ENCODE data around the gene SLC9A6.

The SLC9A6 gene

GRCh38 chrX:136030303-136031191 lies 45.3 kb downstream of the SLC9A6 start:
- DNase-seq: peak; percentile 49

- no peak for DNase-seq
Measured at GRCh38 chrX:136031626-136032025, 46.4 kb downstream of the SLC9A6 start.

DNA sequence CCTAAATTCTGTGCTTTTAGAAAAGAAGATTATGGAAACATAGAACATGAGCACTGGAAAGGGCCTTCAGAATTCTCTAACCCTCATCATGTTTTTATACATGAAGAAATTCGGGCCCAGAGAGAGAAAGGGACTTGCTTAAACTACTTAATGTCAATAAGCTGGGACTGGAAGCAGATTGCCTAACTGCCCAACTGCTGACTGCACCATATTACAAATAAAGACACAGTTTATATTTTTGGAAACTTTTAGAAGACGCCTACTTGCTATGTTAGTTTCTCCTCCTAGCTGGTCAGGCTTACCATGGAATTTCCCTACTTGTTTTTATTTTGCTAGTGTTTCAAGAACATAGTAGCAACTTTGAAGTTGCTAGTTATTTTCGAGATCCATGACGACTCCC lies 47.1 kb downstream of the SLC9A6 start:
- DNase-seq: no peak

- no peak for DNase-seq
Measured at GRCh38 chrX:136034668-136035067, 49.4 kb downstream of the SLC9A6 start.

DNA sequence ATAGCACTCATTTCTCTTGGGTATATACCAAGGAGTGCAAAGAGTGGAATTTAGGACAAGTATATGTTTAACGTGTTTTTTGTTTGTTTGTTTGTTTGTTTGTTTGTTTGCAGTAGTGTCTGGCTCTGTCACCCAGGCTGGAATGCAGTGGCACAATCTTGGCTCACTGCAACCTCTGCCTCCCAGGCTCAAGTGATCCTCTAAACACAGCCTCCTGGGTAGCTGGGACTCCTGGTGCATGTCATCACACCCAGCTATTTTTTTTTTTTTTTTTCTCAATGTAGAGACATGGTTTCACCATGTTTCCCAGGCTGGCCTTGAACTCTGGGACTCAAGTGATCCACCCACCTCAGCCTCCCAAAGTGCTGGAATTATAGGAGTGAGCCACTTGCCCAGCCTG lies 50.4 kb downstream of the SLC9A6 start:
- no peak for DNase-seq

DNA sequence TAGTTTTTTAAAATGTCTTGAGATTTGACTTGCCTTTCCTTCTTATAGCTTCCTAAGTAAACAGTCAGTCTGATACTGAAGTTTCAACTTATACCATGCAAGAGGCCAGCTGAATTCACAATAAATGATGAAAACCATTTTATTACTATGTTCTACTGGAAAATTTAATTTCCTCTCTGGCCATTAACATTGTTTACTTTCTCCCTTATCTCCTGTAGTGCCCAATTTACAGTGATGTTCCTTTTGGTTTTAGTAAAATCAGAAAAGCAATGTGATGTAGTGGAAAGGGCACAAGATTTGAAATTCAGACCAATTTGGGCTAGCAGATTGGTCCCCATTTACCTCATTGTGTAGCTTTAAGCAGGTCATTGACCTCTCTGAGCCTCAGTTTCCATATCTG lies 54.2 kb downstream of the SLC9A6 start:
- no peak for DNase-seq

- no peak for DNase-seq
Measured at GRCh38 chrX:136039968-136040367, 54.7 kb downstream of the SLC9A6 start.

- no peak for DNase-seq
Measured at GRCh38 chrX:136041254-136041812, 56.1 kb downstream of the SLC9A6 start.

GRCh38 chrX:136045008-136045407 lies 59.8 kb downstream of the SLC9A6 start:
- no peak for DNase-seq

DNA sequence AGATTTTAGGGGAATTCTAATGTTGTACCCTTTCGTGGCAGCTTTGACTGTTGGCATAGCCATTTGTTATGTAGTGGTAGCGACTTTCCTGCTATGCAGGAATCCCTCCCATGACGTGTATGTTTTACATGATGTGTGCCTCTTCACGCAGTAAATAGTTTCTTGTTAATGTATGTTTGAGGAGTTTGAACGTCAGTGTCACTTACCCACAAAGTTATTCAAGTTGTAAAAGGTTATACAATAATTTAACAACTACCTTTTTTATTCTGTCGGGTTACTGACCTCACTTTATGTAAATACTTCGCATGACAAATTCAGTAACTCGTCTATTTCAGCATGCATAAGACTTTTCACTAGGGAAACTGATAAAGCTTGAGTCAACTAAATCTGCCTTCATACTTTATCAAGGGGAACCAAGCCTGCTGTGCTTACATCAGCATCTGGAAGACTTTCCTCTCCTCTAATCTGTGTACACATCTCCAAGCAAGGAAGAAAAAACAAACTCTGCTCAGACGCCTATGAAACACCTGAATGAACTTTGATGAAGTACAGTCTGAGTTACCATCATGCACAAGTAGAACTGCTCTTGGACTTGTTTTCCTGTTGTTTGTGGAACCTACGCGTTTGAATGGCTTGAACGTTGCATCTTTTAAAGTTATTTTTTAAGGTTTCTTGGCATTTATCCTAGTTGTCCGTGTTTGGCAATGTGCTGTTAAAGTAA lies 61.2 kb downstream of the SLC9A6 start:
- DNase-seq: no peak

DNA sequence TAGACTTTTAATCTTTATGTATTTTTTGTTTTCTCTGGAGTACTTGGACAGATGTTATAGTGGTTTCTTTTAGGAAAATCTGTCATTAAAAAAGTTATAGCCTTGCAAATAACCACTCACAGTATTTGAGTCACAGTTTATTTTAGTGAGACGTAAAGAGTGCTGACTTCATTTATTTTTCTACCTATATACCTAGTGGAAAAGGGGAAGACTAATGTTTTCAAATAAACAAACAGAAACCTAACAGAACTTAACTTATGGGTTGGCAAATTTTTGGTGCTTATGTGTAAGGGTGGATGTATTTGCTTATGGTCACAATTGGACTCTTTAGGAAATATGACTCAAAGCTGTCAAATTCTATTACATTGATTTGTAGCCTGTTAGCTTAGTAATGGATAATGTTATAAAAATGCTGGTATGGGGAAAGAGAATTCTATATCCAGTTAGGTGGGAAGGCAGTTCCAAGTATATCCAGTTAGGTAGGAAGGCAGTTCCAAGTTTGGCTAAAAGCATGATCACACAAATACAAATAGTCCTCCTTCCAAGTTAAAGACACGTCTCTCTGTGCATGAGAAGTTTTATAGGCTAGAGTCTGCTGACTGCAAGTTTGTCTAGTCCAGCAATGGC lies 61.9 kb downstream of the SLC9A6 start:
- DNase-seq: no peak

- no peak for DNase-seq
Measured at GRCh38 chrX:136047969-136048368, 62.7 kb downstream of the SLC9A6 start.

DNA sequence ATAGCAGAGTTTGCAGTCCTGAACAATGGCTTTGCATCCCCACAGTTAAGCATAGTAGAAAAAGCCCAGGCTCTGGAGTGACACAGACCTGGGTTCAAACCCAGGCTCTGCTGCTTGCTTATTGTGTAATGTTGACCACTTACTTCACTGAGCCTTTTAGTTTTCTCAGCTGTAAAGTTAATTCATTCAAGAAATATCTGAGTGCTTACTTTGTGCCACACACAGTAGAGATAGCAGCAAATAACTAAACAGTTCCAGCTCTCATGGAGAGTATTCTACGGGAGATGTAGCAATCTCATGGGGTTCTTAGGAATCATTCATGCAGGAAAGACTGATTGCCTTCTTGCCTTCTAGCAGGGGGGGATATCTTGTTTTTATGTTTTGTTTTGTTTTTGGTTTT lies 63.2 kb downstream of the SLC9A6 start:
- DNase-seq: no peak

DNA sequence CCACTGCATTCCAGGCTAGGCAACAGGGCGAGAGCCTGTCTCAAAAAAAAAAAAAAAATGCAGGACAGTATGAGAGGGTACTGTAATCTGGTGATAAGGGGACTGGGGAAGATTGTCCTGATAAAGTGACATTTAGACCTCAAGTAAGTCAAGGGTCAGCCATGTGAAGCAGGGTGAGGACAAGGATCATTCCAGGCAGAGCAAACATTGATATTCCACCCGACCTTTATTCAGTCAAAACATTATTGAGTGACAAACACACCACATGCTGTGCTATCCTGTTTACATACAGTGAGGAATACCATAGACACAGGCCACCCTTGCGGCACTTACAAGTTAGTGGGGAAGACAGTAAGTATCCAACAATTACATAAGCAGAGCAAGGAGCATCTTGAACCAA lies 64.4 kb downstream of the SLC9A6 start:
- DNase-seq: no peak

DNA sequence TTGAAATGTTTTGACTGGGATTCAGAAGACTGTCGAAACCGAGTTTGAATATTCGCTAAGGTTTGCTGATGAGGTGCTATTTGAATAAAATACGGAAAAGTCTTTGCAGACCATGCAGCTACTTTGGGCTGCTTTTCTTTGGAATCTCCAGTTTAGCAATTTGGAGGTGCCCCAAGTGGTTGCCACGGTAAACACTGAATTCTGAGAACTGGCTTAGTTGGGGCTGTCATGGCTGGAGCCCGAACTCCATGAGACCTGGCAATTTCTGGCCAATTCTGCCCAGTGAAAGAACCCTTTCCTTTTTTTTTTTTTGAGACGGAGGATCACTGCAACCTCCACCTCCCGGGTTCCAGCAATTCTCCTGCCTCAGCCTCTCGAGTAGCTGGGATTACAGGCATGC lies 65.6 kb downstream of the SLC9A6 start:
- DNase-seq: peak; percentile 72

- no peak for DNase-seq
Measured at GRCh38 chrX:136051611-136052010, 66.4 kb downstream of the SLC9A6 start.

DNA sequence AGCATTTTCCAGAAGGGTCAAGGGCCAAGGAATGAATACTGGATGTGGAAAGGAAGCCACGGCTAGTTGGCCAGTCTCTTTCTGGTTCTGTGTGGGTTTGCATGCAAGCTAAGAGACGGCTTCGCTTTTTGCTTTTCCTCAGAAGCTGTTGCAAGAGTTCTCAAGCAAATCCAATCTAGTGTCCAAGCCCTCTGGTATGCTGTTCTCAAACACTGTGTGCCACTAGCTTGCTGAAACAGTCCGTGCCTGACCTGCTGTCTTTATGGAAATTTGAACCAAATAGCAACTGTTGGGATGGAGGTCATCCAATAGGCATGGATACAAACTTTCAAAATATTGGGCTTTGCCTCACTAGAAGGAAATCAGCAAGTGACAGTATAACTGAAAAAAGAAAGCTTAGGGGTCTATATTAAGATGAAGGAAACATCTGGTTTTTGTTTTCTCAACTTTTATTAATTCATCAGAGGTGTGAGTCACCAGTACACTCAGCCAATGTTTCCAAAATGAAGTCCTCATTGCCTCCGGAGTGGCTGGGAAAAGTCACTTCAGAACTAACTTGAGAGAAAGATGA lies 70.5 kb downstream of the SLC9A6 start:
- DNase-seq: peak; percentile 54

DNA sequence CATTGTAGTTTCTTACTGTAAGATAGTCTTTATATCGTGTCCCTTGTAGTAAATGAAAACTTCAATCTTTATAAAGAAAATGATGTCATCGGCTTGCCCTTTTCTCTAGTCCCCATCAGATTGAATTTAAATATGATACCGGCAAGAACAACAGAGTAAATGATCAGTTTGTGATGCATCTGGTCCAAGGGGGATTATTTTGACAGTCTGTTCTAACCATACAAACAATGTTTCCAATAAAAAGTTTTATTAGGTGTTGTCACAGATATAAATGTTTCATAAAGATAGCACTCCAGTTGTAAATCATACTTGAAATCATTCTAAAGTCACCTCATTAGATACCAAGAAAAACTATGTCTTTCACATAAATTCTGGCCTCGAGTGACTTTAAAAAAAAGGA lies 72.3 kb downstream of the SLC9A6 start:
- DNase-seq: no peak

DNA sequence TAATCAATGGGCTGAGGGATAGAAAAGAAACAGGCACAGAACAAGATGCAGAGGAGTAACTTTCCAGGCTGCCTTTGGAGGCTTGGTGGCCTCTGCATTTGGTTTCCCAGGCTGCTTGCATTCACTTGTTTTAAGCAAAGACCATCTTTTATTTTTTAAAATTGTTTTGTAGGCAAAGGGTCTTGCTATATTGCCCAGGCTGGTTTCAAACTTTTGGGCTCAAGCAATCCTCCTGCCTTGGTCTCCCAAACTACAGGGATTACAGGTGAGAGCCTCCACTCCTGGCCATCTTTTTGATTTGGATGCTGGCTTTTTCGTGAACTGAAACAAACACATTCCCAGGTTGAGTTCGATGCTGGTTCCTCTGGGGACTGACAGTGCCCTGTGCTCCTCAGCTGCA lies 74.1 kb downstream of the SLC9A6 start:
- no peak for DNase-seq

DNA sequence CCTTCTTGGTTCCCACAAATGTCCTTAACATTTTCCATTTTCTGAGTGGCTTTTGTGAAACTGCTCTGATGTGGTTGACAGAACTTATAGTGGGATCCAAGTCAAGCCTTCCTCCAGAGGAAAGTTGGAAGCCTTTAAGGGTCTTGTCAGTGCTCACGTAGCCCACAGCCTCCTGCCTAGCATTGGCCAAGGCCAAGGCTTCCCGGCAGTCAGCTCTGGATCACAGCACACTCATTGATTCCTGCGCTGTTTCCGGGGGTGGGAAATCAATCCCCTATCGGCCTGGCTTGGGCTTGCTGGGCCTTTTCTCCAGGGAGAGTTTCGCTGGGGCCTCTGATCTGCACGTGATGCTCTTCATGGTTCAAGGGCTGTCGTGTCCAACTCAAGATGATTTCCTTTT lies 76.1 kb downstream of the SLC9A6 start:
- no peak for DNase-seq

DNA sequence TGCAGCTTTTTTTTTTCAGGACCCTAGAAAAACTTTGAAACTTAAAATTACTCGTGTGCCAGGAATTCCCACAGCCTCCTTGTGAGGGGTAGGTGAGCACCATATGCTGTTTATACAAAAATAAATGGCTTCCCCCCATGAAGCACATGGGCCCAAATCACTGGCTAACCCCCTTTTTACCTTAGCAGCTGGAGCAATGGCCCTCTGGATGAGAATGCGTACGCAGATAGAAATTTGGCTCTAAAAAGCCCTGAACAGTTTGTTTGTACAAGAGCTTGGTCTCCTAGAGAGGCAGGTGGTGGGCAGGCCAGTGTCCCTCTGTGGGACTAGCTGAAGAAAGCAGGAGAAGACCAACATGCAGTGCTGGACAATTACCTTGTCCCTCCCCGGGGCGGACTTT lies 76.5 kb downstream of the SLC9A6 start:
- no peak for DNase-seq

GRCh38 chrX:136063340-136064079 lies 78.3 kb downstream of the SLC9A6 start:
- DNase-seq: no peak

All from left hindlimb (tissue), 1 donor.